Osteocyte (in vitro differentiated cells): ENCODE data around the gene CILP. TPM values are rescaled to one million over a fixed set of nuclear protein-coding genes. Genes with fewer than 3 reads are reported as not detected.

ENCODE experiments used
- DNase-seq: peaks from one replicate; pipeline ENCODE4 v3.0.0; 2021; ENCODE audit warnings: mixed read lengths; ENCODE audit not compliant: unreplicated experiment; ENCODE audit errors: extremely low spot score
- H3K27ac Mint-ChIP-seq: one replicate; pipeline ENCODE4 v1.8.0; 2021; ENCODE audit warnings: mild to moderate bottlenecking, mixed read lengths; ENCODE audit not compliant: unreplicated experiment
- H3K27me3 Mint-ChIP-seq: one replicate; pipeline ENCODE4 v1.8.0; 2021; ENCODE audit warnings: mixed read lengths; ENCODE audit not compliant: unreplicated experiment
- H3K36me3 Mint-ChIP-seq: one replicate; pipeline ENCODE4 v1.8.0; 2021; ENCODE audit warnings: mixed read lengths; ENCODE audit not compliant: unreplicated experiment
- H3K4me1 Mint-ChIP-seq: one replicate; pipeline ENCODE4 v1.8.0; 2021; ENCODE audit warnings: mixed read lengths; ENCODE audit not compliant: unreplicated experiment
- H3K4me3 Mint-ChIP-seq: one replicate; pipeline ENCODE4 v1.8.0; 2021; ENCODE audit warnings: mild to moderate bottlenecking, moderate library complexity, mixed read lengths; ENCODE audit not compliant: unreplicated experiment
- H3K9me3 Mint-ChIP-seq: one replicate; pipeline ENCODE4 v1.8.0; 2021; ENCODE audit warnings: mixed read lengths; ENCODE audit not compliant: unreplicated experiment
- CTCF ChIP-seq: fragments of 200-600 bp; sonication (generic); IDR thresholded peaks from 2 replicates; pipeline ENCODE4 v1.5.0; 2021; ENCODE audit warnings: antibody characterized with exemption, mild to moderate bottlenecking, moderate library complexity
- total RNA-seq: library from RNA; stranded (reverse); gene quantifications from 2 replicates; pipeline ENCODE4 v1.2.1, GENCODE V29; 2021

CILP gene
- total RNA-seq, 1 donor from 2014 or later = 0.19 TPM

GRCh38 chr15:65177901-65178300 lies 33.4 kb downstream of the CILP start:
- no peak for TF ChIP-seq CTCF
- no peak for DNase-seq
- Mint-ChIP-seq H3K27me3 (no peaks in the 10 kb centered on the region), H3K27ac (no peak overlapping the region), H3K9me3 (no peaks in the 10 kb centered on the region), H3K4me1 (peaks cover 39% of the 10 kb centered on the region), H3K4me3 (no peak overlapping the region), H3K36me3 (peaks cover 21% of the 10 kb centered on the region)

GRCh38 chr15:65176056-65176455 lies 35.2 kb downstream of the CILP start:
- Mint-ChIP-seq H3K36me3 (peaks cover 30% of the 10 kb centered on the region), H3K4me1 (peaks cover 28% of the 10 kb centered on the region), H3K9me3 (no peaks in the 10 kb centered on the region), H3K4me3 (peak overlapping the region; percentile 6), H3K27ac (peak overlapping the region; percentile 71), H3K27me3 (no peaks in the 10 kb centered on the region)
- TF ChIP-seq CTCF = no peak
- no peak for DNase-seq

- peaks cover 30% of the 10 kb centered on the region for H3K36me3 Mint-ChIP-seq
- H3K4me3 Mint-ChIP-seq = no peak overlapping the region
- H3K4me1 Mint-ChIP-seq = peaks cover 27% of the 10 kb centered on the region
Observed at GRCh38 chr15:65175511-65175910, 35.8 kb downstream of the CILP start.

GRCh38 chr15:65174509-65174908 lies 36.8 kb downstream of the CILP start:
- Mint-ChIP-seq H3K36me3 (peaks cover 30% of the 10 kb centered on the region), H3K27me3 (no peaks in the 10 kb centered on the region), H3K4me1 (peaks cover 21% of the 10 kb centered on the region), H3K9me3 (no peaks in the 10 kb centered on the region), H3K27ac (no peak overlapping the region), H3K4me3 (no peak overlapping the region)
- no peak for TF ChIP-seq CTCF
- no peak for DNase-seq

More at GRCh38 chr15:65175511-65175910, 35.8 kb downstream of the CILP start:
- Mint-ChIP-seq H3K27me3 (no peaks in the 10 kb centered on the region), H3K27ac (peak overlapping the region; percentile 71), H3K9me3 (no peaks in the 10 kb centered on the region)
- TF ChIP-seq CTCF = no peak
- DNase-seq = no peak

- no peaks in the 10 kb centered on the region for H3K9me3 Mint-ChIP-seq
- H3K27me3 Mint-ChIP-seq = no peaks in the 10 kb centered on the region
- no peak for DNase-seq
- no peak for TF ChIP-seq CTCF
- no peak overlapping the region for H3K27ac Mint-ChIP-seq
- no peak overlapping the region for H3K4me3 Mint-ChIP-seq
- peaks cover 27% of the 10 kb centered on the region for H3K36me3 Mint-ChIP-seq
- peaks cover 21% of the 10 kb centered on the region for H3K4me1 Mint-ChIP-seq
Observed at GRCh38 chr15:65172531-65172930, 38.7 kb downstream of the CILP start.
